ENCODE data around the gene UBA5. TPM values are rescaled to one million over a fixed set of nuclear protein-coding genes. Genes with fewer than 3 reads are reported as not detected.

The UBA5 gene
- total RNA-seq, 1 donor from 2014 or later, result 36.0 TPM

GRCh38 chr3:132695422-132695821 lies 35.3 kb downstream of the UBA5 start:
- DNase-seq (ENCODE audit: missing footprints), result no peak

GRCh38 chr3:132703733-132704132 lies 43.6 kb downstream of the UBA5 start:
- intact Hi-C loops (cut with DNase I), result no loop called here
- no peak for ATAC-seq

More at GRCh38 chr3:132695422-132695821, 35.3 kb downstream of the UBA5 start:
- no peak for ATAC-seq
- intact Hi-C loops (cut with DNase I), result no loop called here

GRCh38 chr3:132709761-132710160 lies 49.6 kb downstream of the UBA5 start:
- DNase-seq (ENCODE audit: missing footprints) (no peak), ATAC-seq (no peak)
- intact Hi-C loops (cut with DNase I), result no loop called here

More at GRCh38 chr3:132703733-132704132, 43.6 kb downstream of the UBA5 start:
- no peak for DNase-seq (ENCODE audit: missing footprints)

DNA sequence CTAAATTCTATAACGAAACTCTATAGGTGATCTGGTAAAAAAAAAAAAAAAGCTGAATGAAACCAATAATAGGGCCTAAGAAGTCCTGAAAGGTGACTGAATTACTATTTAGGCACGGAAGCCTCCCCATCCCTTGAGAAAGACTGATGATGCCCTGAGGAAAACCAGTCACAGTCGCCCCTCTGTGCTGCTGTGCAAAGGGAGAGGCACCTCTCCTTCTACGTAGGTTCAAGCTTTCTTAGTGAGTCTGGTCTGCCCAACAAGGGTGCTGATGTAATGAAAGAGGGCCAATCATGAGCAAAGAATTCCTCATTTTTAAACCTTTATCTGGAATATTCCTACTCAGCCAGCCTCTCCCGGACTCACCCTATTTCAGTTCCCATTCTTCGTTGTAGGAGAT lies 50.2 kb downstream of the UBA5 start:
- intact Hi-C loops (cut with DNase I), result no loop called here
- DNase-seq (ENCODE audit: missing footprints), result no peak
- ATAC-seq, result no peak

DNA sequence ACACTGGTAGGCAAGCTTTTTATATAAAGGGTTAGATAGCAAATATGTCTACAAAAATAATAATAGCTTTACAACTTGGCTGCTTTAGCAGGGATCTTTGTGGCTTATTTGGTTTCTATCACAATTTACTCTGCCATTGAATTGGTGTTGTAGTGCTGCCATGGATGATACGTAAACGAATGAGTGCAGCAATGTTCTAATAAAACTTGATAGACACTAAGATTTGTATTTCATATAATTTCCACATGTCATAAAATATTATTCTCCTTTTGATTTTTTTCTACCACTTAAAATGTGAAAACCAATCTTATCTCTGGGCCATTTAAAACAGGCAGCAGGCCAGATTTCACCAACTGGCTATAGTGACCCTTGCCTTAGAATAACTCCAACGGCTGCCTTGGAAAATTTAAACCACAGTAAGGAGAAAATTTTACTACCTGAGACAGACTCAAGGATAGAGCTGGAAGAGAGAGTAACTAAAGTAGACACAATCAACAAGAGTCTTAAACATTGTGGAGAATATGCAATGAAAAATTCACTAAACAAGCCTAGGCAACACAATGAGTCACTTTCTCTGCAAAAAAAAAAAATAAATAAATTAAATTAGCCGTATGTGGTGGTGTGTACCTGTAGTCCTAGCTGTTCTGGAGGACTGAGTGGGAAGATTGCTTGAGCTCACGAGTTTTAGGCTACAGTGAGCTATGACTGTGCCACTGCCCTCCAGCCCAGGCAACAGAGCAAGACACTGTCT lies 54.0 kb downstream of the UBA5 start:
- DNase-seq (ENCODE audit: missing footprints) (no peak), ATAC-seq (no peak)

DNA sequence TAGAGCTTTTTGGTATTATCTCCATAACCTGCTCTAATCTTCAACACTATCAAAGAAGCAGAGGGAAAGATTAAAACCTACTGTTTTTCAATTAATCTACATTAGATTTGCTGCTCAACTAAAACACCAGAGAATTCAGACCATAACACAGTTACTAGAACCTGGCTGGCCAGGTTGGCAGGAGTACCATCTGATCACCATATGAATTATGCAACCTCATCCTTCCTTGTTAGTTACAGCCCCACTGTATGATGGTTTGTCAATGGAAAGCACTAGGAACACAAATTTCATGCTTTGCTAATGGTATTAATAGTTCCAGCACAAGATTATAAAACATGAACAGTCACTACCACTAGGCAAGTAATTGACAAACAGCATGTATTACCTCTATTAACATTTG lies 56.2 kb downstream of the UBA5 start:
- DNase-seq (ENCODE audit: missing footprints) (no peak), ATAC-seq (no peak)
- intact Hi-C loops (cut with DNase I), result no loop called here

More for the DNA sequence above, 54.0 kb downstream of the UBA5 start:
- intact Hi-C loops (cut with DNase I), result no loop called here

DNA sequence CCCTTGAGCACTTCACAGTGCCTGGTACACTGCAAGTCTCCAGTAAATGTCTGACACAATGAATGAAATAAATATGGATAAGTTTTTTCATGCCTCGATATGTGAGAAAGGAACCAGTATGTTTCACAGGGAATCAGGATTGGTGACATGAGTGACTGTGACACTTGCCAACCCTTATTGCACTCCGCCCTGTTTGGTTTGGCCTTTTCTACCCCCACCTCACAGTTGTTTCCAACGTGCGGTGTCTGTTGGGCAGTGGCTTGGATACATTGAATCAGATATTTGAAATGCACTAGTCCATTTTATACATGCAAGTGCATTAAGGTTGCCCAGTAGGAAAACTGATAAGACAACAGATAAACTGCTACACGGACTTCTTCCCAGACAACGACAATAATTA lies 60.1 kb downstream of the UBA5 start:
- ATAC-seq (no peak), DNase-seq (ENCODE audit: missing footprints) (no peak)
- intact Hi-C loops (cut with DNase I), result loop anchor here (10.0 kb wide), 2 partner anchors 1085 to 1335 kb away; partner anchors contain the start of genes NUDT16 and SRPRB

GRCh38 chr3:132721479-132722164 lies 61.5 kb downstream of the UBA5 start:
- peak; percentile 72 for DNase-seq (ENCODE audit: missing footprints)
- ATAC-seq, result peak; percentile 13
- intact Hi-C loops (cut with DNase I), result loop anchor here (2.0 to 10.0 kb wide), 4 partner anchors 63 to 1337 kb away; partner anchors contain the start of genes ACAD11, CDV3, NUDT16 and SRPRB

- ATAC-seq, result peak; percentile 94
- intact Hi-C loops (cut with DNase I), result loop anchor here (2.0 to 10.0 kb wide), 4 partner anchors 64 to 1338 kb away; partner anchors contain the start of genes ACAD11, CDV3, NUDT16 and SRPRB
- DNase-seq (ENCODE audit: missing footprints), result peak; percentile 98
Observed at GRCh38 chr3:132722165-132723023, 62.3 kb downstream of the UBA5 start, which contains the start of gene NPHP3. NPHP3 (minus strand) TSS chr3:132722409; CDS start chr3:132722355, 54 bp downstream.

GRCh38 chr3:132723024-132723950 lies 63.2 kb downstream of the UBA5 start:
- DNase-seq (ENCODE audit: missing footprints) (no peak), ATAC-seq (no peak)
- intact Hi-C loops (cut with DNase I), result loop anchor here (2.0 to 10.0 kb wide), 4 partner anchors 64 to 1338 kb away; partner anchors contain the start of genes ACAD11, CDV3, NUDT16 and SRPRB

- intact Hi-C loops (cut with DNase I), result loop anchor here (5.0 to 10.0 kb wide), 3 partner anchors 316 to 1342 kb away; partner anchors contain the start of genes NUDT16 and SRPRB
- ATAC-seq, result no peak
- DNase-seq (ENCODE audit: missing footprints), result no peak
Observed at GRCh38 chr3:132726341-132726823, 66.3 kb downstream of the UBA5 start.

Other genes with a start within 250 kb of the UBA5 start
- gene DNAJC13, start 242.8 kb upstream of the UBA5 start, total RNA-seq, result 28.1 TPM
- gene ACKR4, start 63.1 kb upstream of the UBA5 start, total RNA-seq, result 2.8 TPM
- 14.5 TPM for gene ACAD11, start 520 bp upstream of the UBA5 start, total RNA-seq
- gene NPHP3, start 62.1 kb downstream of the UBA5 start, total RNA-seq, result 8.1 TPM

Measured in Right ventricle myocardium inferior (tissue), 1 donor.